OCI-M2 (cell line): Measurements from ENCODE around the gene CLCN5.
"Not testable (repeated sequence)": the region's sequence is repeated elsewhere in the genome, so short reads cannot be mapped to it uniquely, and the experiment has no call there.

ENCODE experiments used
- DNase-seq: peaks from one replicate; lab custom pipeline; 2025; ENCODE audit not compliant: unreplicated experiment; lab: John Stamatoyannopoulos, UW

Gene CLCN5

GRCh38 chrX:49995107-49995731 is 72.8 kb downstream of the CLCN5 start:
- no peak for DNase-seq

DNA sequence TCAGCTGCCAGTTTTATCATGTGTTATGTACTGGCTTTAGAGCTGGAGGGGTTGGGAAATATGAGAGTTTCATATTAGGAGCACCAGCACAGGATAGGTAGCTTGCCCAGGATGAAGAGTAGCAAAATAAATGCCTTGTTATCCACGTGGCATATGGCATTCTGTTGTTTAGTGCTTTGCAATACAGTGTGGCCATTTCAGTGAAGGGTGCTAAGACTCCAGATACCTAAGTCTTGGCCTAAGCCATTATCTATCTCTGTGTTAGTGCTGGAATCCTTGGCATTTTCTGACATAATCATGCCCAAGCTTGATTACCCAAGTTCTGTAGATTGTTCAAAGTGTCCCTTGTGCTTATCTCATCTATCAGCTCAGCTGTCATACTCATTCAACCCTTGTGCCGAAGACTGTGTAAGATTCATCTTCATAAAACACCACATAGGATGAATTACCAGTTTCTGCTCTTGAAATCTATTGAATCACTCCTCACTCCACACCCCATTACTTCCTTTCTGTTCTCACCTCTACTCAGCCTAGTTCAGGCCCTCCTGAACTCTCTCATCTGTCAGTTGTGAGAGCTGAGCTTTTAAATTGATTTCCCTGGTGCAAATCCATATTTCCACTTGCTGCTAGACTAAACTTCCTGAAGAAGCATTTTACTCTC is 73.5 kb downstream of the CLCN5 start:
- DNase-seq = no peak

DNA sequence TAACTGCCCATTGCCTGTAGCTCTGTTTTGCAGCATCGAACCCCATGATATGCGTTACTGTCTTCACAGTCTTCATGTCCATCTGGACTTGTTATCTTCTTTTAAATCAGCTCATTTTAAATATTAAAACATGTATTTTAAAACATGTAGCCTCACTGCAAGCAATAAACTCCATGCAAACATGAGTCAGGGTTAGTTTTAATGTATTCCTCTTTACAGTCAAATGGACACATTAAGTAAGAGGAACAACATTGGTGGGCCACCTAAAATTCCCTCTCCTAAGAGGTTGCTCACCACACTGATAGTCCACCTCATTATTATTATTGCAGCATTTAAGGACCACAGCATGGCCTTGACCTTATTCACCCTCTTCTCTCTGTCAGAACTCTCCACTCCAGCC is 74.1 kb downstream of the CLCN5 start:
- no peak for DNase-seq

GRCh38 chrX:49999087-49999486 is 76.7 kb downstream of the CLCN5 start:
- no peak for DNase-seq

- no peak for DNase-seq
Measured at GRCh38 chrX:50000937-50001542, 78.6 kb downstream of the CLCN5 start.

- DNase-seq = no peak
Measured at GRCh38 chrX:50002067-50002714, 79.8 kb downstream of the CLCN5 start.

GRCh38 chrX:50003467-50003866 is 81.1 kb downstream of the CLCN5 start:
- DNase-seq = no peak

DNA sequence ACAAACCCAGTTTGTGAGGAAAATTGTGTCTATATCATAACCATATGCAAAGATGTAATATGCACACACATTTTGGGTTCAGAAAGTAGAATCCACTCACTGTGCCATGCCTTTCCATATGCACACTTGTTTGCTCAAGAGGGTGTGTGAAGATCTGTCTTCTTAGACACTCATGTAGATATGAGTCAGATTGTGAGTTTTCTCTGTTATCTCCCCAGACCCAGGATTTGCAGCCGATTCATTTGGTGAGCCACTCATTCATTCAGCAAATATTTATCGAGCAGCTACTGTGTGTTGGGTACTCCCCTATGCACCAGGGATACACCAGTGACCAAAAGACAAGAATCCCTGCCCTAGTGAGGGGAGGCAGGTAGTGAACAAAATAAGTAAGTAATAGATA is 81.5 kb downstream of the CLCN5 start:
- no peak for DNase-seq

- not testable (repeated sequence) for DNase-seq
Measured at GRCh38 chrX:50025591-50025990, 103.2 kb downstream of the CLCN5 start.

DNA sequence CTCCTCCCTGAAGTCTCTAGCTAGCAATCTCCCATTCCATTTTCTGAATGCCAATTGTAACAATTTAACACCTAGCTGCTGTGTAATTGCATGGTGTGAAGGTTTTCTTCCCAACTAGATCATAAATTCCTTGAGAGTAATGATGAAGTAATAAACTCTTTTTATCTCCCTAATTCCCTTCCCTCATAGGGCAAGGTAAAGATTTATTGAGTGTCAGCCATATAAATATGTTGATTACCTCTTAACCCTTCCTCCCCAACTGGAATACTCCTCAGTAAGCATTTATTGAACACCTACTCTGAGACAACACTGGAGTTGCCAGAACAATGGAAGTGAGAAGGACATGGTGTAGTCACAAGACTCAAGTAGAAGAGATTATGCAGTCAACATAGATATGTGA is 112.7 kb downstream of the CLCN5 start:
- DNase-seq = no peak

GRCh38 chrX:50036426-50036825 is 114.0 kb downstream of the CLCN5 start:
- no peak for DNase-seq

DNA sequence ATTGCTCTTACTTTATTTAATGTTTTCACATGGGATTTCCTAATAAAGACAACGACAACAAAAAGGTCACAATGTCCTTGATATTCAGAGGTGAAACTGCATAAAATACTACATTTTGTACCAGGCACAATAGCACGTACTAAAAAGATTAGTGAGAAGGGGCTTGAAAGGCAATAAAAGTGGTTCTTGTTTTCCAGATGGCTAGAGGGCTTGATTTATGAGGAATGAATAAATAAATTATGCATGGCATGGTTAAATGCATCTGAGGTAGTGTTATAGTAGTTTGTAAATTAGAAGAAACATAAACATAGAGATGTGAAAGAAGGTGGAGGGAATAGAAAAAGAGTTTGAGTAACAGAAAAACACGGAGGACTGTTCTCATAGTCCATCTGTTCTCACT is 123.4 kb downstream of the CLCN5 start:
- no peak for DNase-seq

DNA sequence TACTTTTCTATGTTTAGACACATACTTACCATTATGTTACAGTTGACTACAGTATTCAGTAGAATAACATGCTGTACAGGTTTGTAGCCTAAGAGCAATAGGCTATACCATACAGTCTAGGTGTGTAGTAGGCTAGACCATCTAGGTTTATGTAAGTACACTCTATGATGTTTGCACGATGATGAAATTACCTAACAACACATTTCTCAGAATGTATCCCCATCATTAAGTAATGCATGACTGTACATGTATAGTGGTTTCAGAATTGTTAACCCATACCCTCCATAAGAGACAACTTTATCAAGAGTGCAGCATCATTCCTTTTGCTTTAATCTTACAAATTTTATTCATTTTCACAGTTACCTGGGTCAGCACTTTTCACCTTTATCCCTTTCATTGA is 126.8 kb downstream of the CLCN5 start:
- no peak for DNase-seq

GRCh38 chrX:50054147-50054546 is 131.8 kb downstream of the CLCN5 start:
- no peak for DNase-seq

DNA sequence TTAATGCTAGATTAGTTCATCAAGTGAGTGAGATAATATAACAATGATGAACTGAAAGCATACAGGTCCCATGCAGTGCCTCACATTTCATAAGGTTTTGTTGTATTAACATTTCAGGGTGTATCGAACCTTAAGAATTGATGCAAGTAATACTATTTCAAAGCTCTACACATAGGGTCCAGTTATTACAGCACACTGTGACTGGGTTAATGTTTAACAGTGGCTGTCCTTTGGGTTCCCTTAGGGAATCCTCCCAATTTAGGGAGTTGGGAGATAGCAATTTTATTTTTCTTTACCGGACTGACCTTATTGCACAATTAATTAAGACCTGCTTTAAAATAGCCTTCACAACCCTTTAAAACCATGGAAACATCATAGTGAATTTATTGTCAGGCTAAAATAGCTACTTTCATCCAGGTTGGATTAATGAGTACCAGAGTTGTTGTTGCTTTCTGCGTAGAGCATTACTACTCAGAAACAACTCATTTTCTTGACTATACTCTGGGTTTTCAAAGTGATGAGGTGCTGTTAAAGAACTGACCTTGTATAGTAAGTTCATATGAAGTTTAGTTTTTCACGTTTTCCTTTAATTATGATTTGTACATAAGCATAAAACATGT is 144.0 kb downstream of the CLCN5 start:
- DNase-seq = no peak

GRCh38 chrX:50067435-50068284 is 145.3 kb downstream of the CLCN5 start:
- no peak for DNase-seq

DNA sequence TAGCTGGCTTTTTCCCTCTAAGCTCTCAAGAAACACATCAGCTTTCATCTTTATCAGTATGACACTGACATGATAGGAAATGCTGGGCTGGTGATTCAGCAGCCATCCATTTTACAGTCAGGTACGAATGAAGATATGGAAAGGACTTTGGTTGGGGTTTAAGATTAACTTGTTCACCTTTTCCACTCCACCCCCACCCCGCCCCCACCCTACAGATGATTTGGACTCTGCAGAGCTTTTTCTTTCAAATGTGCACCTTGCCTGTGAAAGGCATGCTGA is 145.8 kb downstream of the CLCN5 start:
- no peak for DNase-seq

GRCh38 chrX:50068893-50069292 is 146.5 kb downstream of the CLCN5 start:
- DNase-seq = no peak

- no peak for DNase-seq
Measured at GRCh38 chrX:50071494-50071893, 149.1 kb downstream of the CLCN5 start.

DNA sequence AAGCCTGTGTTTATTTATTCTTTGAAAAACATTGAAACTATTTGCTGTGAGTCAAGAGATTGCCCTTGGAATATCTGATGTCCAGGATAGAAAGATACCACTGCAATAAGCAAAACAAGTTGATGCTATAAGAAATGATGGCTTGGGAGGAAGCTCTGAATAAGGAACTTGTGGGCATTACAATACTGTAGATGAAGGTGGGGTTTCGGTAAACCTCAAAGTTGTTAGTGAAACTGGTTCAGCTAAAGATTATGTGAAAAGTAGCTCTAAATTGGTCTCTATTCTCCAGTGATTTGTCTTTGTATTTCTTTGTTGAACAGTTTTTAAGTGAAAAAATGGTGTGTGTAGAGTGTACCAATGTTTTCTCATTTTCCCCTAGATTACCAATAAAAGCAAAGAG is 149.7 kb downstream of the CLCN5 start:
- no peak for DNase-seq

GRCh38 chrX:50073601-50074000 is 151.2 kb downstream of the CLCN5 start:
- no peak for DNase-seq
